ENCODE measurements around the gene RNF220.

RNF220 gene

DNA sequence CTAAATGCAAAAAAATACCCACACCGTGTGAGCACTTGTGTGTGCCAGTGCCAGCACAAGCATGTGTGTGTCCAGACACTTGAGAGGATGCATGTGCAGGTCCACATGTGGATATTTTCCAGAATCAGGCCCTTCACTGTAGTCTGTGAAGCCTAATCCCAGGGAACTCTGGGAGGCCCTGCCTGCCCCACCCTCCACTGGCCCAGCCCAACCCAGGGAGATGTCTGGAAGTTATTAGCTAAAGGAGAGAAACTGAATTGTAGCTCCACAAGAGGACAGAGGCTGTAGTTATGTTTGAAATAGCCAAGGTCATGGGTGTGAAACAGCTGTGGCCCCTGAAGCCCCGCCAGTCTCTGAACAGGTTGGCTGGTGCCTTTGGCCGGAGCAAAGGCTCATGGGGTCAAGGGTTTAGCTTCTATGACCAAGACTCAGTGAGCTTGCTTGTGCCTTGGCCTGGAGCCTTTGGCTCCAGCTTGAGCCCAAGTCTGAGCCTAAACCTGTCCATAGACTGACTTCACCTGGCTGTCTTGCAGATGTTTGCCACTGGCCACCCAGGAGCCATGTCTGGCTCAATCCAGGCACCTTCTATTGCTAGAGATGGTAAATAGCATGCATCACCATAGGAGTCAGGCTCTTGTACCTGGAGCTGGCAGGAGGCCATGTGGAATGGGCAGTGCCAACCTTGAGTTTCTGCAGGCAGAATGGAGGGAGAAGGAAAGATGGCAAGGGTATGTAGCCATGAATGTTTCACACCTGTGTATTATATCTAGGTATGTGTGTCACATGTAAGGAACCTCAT is 199.3 kb downstream of the RNF220 start:
- DNase-seq (ENCODE audit: insufficient read length, low spot score): no peak
- no peak for FAIRE-seq

DNA sequence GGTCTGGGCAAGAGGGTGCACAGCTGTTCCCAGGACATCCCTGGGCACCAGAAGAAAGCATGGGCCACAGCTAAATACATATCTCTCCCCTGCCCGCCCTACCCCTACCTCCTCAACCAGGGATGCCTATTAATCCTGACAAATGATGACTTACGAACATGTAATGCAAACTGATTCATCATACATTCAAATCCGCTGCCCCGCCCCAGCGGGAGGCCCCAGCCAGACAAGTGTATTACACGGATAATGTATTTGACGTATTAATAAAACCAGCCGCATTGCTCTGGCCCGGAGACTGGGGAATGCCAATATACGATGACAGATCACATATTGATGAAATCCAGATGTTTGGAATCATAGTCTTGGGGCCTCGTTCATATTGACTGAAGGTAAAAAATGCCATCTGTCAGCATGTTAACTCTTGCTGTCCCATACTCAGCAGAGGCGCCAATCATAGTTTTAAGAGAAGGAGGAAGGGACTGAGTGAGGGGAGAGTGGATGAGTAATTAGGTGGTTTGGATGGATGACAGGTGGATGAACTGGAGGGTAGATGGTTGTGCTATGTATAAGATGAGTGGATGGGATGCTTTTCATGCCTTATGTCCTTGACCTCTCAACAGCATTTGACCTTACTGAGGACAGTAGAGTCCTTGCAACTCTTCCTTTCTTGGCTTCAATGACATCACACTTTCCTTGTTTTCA is 201.0 kb downstream of the RNF220 start:
- FAIRE-seq (no peak), DNase-seq (ENCODE audit: insufficient read length, low spot score) (no peak)

DNA sequence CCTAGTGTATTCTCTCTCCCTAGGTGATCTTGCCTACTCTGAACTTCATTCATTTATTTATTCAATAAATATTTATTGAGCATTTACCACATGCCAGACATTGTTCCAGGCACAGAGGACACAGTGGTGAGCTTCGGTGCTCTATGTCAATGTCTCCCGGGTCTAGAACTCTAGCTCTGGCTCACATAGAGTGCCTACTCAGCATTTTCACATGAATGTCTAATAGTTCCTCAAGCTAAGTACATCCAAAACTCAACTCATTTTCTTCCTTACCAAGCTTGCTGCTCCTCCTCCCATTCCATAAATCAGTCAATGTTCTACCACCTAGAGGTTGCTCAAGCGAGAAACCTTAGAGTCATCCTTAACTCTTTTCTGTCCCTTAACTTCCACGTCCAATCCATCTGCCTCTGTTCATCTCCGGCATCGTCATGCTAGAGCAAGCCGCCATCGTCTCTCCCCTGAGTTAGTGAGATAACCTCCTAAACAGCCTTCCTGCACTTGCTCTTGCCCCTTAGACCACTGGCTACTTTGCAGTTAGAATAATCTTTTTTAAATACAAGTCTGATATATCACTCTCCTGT is 201.7 kb downstream of the RNF220 start:
- DNase-seq (ENCODE audit: insufficient read length, low spot score): no peak
- no peak for FAIRE-seq

DNA sequence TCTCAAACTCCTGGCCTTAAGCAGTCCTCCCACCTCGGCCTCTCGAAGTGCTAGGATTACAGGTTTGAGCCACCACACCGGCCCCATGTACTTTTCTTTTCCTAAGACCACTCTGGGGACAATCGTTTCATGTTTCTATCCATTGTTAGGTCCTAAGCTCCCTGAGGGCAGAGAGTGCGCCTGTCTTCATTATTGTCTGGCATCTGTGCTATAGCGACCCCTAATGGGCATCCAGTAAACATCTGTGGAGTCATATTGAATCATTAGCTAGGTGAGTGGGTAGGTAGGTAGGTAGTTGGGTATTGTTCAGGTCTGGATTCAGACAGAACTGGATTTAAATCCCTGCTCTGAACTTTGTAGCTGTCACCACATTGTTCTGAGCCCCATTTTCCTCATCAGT is 203.1 kb downstream of the RNF220 start:
- DNase-seq (ENCODE audit: insufficient read length, low spot score): no peak
- no peak for FAIRE-seq

DNA sequence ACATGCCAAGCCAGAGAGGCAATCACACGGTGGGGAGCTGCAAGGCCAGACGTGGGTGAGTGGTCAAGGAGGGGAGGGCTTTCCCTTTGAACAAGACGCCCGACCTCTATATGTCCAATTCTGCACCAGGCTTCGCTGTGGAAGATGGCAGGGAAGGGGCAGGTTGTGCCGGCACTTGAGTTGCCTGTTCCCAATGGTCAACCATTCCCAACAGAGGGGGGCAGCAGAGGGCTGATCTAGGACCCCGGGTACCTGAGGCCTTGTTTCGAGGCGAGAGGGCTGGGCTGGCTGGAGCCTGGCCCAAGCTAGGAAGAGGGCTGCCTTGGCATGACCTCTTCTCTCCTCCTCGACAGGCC is 204.3 kb downstream of the RNF220 start:
- no peak for DNase-seq (ENCODE audit: insufficient read length, low spot score)
- no peak for FAIRE-seq

- FAIRE-seq (no peak), DNase-seq (ENCODE audit: insufficient read length, low spot score) (no peak)
Measured at GRCh38 chr1:44609768-44610526, 204.9 kb downstream of the RNF220 start.

DNA sequence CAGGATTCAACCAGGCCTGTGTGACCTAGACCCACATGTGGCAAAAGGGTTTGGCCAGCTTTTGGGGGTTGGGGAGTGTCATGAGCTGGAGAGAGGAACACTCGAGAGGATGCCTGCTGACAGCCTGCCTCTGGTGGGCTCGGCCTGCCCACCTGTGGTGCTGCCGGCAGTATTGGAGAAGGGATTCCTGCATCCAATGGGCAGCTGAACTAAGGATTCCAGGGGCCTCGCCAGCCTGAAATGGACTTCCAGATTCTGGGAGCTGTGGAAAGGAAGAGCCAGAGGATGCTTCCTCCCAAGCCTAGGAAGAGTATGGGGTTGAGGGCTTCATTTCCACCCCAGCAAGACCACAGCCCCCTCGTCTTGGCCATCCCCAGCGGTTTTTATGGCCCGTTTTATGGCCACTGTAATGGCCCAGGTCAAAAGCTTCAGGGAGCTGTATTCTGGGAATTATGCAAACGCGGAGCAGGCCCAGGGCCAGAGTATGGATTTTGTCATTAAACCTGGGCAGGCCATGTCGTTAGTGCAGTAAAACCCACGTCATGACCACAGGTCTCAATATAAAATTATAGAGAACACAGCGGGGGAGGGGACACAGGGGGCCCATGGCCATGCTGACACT is 205.6 kb downstream of the RNF220 start:
- no peak for FAIRE-seq
- DNase-seq (ENCODE audit: insufficient read length, low spot score): no peak

- FAIRE-seq (no peak), DNase-seq (ENCODE audit: insufficient read length, low spot score) (no peak)
Measured at GRCh38 chr1:44611419-44611818, 206.4 kb downstream of the RNF220 start.

DNA sequence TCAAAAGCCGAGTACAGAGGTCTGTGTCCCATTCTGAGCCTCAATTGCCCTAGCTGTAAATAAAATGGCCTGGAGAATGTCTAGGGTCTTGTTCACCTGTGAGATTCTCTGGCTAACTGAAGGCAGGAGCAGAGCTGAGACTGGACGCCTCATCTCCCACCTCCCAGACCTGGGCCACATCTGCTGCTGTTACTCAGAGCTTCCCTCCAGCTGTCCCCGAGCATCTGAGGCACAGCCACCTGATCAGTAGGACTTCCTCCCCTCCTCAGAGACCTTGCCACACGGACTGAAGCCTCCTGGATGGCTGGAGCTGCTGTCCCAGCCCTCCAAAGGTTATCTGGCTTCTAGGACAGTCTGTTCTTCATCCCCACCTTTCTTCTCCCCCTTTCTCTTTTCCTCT is 206.8 kb downstream of the RNF220 start:
- DNase-seq (ENCODE audit: insufficient read length, low spot score) (no peak), FAIRE-seq (no peak)

DNA sequence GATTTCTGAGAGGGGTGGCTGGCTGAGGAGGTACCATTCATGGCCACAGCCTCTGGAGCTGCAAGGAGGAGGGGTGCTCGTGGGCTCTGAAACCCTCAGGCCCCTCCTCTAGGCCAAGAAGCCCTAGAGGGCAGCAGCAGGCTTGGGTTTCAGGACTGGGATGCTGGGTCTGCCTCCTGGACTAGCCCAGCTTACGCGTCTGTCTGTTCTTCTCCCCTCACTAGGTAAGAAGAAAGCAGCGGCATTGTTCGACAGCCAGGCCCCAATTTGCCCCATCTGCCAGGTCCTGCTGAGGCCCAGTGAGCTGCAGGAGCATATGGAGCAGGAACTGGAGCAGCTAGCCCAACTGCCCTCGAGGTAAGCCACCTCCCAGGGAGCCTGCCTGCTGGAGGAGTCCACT is 208.9 kb downstream of the RNF220 start:
- DNase-seq (ENCODE audit: insufficient read length, low spot score): no peak
- FAIRE-seq: no peak

- no peak for FAIRE-seq
Measured at GRCh38 chr1:44616284-44616990, 211.4 kb downstream of the RNF220 start.

DNA sequence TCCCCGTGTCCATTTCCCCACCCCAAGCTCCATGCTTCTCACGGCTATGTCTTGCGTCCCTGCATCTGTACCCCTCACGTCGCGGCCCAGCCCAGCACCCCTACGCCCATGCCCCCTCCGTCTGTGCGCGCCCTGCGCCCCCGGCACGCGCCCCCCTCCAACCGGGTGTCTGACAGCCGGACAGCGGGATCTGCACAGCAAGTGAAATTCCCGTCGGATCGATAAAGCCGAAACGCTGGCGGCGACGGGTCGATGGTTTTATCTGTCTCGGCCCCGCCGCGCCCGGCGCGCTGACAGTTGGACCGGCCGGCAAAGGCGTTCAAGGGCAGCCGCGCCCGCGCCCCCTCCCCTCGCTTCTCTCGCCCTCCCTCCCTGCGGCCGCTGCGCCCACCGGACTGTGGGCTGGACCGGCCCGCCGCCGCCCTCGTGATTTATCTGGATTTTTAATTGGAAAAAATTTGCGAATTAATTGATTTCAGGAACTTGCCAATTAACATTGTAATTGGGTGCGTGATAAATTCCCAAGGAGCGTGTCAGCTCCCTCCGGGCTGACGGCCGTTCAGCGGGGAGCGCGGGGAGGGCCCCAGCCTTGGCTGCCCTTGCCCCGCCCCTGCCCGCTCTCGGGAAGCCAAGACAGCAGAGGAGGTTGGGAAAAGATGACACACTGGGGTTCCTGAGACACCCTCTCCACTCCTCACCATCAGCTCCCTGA is 212.1 kb downstream of the RNF220 start:
- FAIRE-seq: no peak
- no peak for DNase-seq (ENCODE audit: insufficient read length, low spot score)

More at GRCh38 chr1:44616284-44616990, 211.4 kb downstream of the RNF220 start:
- DNase-seq (ENCODE audit: insufficient read length, low spot score): no peak

DNA sequence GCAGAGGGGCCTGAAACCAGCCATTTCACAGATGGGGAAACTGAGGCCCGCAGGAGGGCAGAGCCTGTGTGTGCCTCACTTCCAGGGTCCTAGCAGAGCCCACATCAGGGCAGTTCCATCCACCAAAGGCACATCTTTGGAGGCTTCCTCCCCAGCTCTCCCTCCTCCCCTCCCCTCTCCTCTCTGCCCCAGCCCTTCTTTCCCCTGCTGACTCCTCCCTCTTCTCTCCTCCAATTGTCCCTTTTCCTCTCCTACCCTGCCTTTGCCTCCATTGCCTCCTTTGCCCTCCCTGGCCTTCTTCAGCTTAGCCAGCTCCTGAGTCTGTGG is 212.6 kb downstream of the RNF220 start:
- DNase-seq (ENCODE audit: insufficient read length, low spot score): no peak
- FAIRE-seq: no peak

DNA sequence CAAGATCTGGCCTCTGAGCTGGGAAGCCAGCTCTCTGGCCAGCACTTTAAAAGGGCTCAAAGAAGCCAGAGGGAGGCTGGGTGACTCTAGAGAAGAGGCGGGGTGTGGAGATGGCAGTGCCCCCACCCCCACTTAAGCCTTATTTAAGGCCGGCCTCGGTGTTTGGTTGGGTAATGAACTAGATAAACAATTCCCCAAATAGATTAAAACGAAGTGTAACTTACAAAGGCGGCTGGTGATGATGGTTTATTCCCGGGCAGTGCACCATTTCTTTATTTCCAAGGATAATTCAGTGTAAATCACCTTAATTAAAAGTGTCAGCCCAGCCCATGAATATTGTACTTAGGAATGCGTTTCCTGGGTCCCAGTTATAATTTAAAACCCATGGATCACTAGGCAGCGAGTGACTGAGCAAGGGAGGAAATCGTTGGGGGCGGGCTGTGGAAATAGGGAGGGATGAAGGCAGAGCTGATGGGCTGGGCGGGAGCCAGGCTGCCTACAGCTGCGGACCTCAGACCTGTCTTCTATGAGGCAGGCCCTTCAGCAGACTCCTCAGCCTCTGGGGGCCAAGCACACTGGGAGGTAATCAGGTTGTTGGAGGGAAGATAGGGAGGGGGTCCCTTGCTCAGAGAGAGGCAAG is 214.3 kb downstream of the RNF220 start:
- DNase-seq (ENCODE audit: insufficient read length, low spot score) (no peak), FAIRE-seq (no peak)

DNA sequence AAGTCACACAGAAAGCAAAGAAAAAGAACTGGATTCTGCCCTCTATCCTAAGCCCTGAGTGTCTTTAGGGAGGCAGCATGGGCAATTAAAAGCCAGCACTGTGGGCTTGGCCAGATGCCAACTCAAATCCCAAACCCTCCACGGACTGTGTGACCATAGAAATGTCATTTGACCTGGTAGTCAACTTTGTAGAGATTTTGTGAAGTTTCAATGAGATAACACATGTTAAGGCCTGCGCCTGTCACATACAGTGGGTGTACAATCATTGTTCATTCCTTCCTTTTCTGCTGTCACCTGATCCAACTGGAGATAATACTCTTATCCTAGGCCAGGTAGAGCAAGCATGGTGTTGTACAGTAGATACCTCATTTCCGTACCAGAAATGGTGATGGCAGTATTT is 215.0 kb downstream of the RNF220 start:
- FAIRE-seq: no peak
- DNase-seq (ENCODE audit: insufficient read length, low spot score): no peak

DNA sequence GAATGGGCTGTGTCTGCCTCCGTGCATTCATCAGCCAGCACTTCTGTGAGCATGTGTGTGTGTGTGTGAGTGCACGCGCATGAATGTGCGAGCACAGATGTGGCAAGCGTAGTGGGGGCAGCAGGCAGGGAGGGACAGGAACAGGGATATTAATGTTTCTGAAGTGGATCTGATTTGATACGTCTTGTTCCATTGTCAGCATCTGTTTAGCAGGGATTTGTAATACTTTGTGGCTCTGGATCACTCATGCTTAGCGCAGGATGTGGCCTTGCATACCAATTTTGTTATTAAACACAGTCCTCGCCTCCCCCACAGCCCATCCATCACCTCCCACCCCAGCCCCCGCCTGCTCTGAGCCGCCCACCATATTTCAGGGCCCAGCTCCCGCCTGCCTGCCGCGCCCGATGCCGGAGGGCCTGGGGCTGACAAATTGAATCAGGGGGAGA is 216.8 kb downstream of the RNF220 start:
- FAIRE-seq: no peak
- no peak for DNase-seq (ENCODE audit: insufficient read length, low spot score)

GRCh38 chr1:44624268-44624901 is 219.3 kb downstream of the RNF220 start:
- FAIRE-seq (no peak), DNase-seq (ENCODE audit: insufficient read length, low spot score) (no peak)

GRCh38 chr1:44625348-44625747 is 220.3 kb downstream of the RNF220 start:
- no peak for FAIRE-seq
- no peak for DNase-seq (ENCODE audit: insufficient read length, low spot score)
